ENCODE results near the gene ACACA.

Gene ACACA

GRCh38 chr17:37284191-37284590 is 122.4 kb downstream of the ACACA start:
- no peak for DNase-seq

- DNase-seq, result peak; percentile 5
Observed at GRCh38 chr17:37283414-37283961, 123.1 kb downstream of the ACACA start.

- DNase-seq, result no peak
Observed at GRCh38 chr17:37280841-37281240, 125.8 kb downstream of the ACACA start.

- no peak for DNase-seq
Observed at GRCh38 chr17:37278247-37278894, 128.3 kb downstream of the ACACA start.

- no peak for DNase-seq
Observed at GRCh38 chr17:37276475-37276874, 130.2 kb downstream of the ACACA start.

DNA sequence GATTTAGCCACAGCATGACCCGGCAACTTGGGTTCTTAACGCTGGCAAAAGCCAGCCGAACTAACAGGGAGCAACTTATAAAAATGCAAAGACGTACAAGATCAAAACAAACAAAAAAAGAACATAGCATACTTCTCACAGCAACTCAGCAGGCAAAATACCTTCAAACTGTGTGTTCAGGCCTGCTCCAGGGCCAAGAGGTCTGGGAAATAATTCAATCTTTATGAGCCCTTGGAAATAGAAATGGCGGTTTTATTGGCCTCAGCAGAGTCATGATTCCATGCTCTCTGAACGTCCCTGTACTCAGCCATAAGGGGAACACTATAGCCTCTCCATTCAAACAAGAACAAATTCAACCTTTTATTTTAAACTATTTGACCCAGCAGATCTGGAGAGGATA is 132.2 kb downstream of the ACACA start:
- DNase-seq, result no peak

DNA sequence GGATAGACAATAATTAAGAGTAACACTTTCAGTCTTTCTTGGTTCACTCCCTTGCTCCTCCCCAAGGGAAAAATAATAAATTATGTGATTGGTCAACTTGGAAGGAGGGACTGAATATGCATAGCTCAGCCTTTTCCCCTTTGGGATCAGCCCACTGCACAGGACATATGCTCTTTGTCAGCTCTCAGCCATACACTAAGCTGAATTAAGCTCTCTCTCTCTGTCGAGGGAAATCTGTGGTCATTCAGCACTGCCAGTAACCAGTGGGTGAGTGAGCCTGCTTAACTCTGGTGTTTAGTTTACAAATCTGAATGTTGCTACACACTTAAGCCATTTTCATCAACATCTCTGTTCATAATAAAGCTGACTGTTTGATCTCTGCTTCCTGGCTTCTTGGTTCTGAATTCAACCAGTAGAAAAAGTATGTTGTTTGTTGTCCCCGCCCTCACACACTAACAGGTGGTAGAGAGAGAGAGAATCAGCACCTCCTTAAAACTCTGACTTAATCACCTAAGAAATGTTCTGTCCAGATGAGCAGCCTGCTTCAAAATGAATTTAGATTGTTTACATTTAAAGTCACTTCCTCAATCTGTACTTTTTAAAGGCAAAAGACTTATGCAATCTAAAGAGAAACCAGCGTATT is 133.1 kb downstream of the ACACA start:
- DNase-seq, result peak; percentile 1

- DNase-seq, result no peak
Observed at GRCh38 chr17:37265446-37266173, 141.0 kb downstream of the ACACA start.

GRCh38 chr17:37261286-37261685 is 145.3 kb downstream of the ACACA start:
- DNase-seq, result peak; percentile 19

DNA sequence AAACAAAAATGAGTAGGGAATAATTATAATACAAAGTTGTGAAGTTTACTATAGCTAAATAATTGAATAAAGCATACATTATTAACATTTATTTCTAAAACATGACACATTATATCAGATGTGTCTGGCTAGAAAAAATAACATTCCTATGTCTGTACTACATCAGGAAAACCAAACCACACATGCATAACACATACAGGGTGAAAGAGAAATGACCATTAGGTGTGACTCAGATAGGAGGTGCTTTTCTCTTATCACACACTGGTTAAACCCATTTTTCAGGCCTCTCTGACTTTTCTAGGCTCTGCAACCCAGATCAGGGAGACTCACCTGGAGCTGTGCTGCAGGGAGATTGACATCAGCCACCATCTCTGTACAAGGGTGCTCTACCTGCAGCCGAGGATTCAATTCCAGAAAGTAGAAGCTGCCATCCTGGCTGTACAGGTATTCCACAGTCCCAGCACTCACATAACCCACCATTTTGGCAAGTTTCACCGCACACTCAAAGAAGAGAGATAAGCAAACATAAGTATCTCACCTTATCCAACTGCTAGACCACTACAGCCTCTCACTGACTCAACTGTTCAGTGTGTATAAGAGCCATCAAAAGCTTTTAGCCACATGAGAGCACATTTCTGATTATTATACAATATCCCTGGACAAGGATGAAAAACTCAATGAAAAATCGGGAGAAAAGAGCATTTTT is 147.5 kb downstream of the ACACA start:
- peak; percentile 60 for DNase-seq

DNA sequence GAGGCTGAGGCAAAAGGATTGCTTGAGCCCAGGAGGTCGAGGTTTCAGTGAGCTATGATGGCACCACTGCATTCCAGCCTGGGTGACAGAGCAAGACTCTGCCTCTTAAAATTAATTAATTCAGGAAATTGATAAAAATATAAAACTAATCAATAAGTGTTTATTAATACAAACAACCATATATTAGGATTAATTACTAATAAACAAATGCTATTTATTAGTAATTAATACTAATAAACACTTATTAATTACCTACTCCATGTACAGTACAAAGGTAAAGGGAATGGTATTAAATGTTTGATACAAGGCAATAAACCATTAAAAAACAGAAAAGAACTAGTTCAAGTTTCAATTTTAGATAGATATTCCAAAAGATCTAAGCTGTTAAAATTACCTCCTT is 150.0 kb downstream of the ACACA start:
- no peak for DNase-seq

GRCh38 chr17:37255432-37255831 is 151.2 kb downstream of the ACACA start:
- DNase-seq, result no peak

DNA sequence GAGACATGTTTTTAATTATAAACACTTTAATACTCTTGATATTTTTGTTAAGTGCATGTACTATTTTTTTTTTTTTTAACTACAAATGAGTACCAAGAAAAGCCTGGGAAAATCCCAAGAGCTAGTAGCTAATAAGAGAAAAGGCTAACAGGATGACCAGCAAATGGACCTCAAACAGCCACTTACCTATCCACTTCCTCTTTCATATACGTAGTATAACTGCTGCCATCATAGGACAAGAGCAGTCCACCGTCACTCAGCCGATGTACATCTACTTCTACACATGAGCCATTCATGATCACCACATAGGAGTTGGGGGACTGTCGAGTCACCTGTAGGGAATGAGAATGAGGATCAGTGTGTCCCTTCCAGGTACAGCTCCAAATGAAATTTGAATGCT is 158.8 kb downstream of the ACACA start:
- no peak for DNase-seq

- no peak for DNase-seq
Observed at GRCh38 chr17:37246085-37246484, 160.6 kb downstream of the ACACA start.

- DNase-seq, result no peak
Observed at GRCh38 chr17:37240381-37240780, 166.3 kb downstream of the ACACA start.

GRCh38 chr17:37239690-37240334 is 166.8 kb downstream of the ACACA start:
- peak; percentile 32 for DNase-seq

- no peak for DNase-seq
Observed at GRCh38 chr17:37234106-37234505, 172.5 kb downstream of the ACACA start.

- no peak for DNase-seq
Observed at GRCh38 chr17:37233036-37233435, 173.6 kb downstream of the ACACA start.

GRCh38 chr17:37231887-37232286 is 174.7 kb downstream of the ACACA start:
- no peak for DNase-seq

DNA sequence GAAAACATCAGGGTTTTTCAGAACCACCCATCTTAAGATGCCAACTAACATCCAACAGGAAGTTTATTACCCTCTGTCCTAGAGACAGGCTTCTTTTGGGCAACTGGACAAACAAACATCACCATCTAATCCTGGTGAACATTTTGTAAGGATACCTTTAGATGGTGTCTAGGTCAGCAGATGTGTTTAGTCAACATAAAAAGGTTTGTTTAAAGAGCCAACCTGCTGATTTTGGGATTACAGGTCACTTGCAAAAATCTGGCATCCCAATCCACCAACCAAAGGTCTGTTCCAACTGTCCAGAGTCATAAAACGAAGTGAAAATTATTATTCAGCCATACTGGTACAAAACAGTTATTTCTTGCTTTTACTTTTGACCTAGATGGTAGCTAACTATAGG is 176.0 kb downstream of the ACACA start:
- DNase-seq, result no peak

DNA sequence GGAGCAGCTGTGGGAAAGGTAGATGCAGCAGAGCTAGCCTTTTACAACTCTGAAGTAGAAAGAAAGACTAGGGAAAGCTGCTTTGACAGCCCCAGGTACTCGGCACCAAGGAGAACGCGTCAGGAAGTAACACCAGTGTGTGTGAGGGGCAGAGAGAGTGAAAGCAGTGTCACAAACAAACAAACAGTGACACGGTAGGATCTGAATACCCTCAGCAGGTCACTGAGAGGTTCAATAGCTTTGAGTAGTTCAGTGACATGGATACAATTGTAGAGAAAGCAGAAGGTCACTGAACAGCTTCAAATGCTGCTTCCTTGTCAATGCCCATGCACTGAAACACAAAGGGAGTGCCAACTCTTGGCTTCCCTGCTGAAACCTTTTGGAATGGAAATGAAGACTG is 181.2 kb downstream of the ACACA start:
- DNase-seq, result no peak

DNA sequence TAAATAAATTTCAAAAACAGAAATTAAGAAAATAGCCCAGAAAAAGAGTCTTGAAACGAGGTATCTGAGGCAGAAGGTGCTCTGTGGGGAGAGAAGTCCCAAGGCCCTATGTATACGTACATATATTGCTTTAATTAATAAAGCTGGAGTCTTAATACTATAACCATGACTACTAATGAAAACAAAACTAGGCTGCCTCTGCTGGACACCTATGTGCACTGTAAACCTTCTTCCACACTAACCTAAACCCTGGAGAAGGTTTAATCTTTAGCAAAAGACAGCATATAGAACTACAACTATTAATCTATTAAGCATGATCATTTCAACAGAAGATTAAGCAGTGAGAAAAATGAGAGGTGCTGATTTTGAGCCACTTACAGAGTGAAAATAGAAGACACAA is 184.8 kb downstream of the ACACA start:
- no peak for DNase-seq

DNA sequence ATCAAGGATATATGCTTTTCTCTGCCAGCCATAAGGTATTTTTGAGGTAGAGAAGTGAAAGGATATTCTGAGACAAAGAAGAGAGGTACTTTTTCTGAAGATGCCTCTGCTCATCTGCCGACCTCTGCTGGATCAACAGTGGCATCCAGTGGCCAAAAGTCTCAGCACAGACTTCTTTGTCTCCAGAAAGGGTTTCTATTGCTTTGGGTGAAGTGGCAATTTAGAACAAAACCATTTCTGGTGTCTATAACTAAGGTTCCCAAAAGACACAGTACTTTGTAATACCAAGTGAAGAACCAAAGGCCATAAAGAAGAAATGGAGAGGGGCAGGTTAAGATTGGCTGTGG is 186.1 kb downstream of the ACACA start:
- DNase-seq, result peak; percentile 21

Measured in fibroblast of skin of right biceps (primary cell).